Measurements from ENCODE around the gene RAMACL. TPM values are rescaled to one million over a fixed set of nuclear protein-coding genes. Genes with fewer than 3 reads are reported as not detected.

The RAMACL gene
- total RNA-seq, 4 donors from 2014 or later, result 1.5 to 8.1 (median 1.8) TPM; not detected in 1

DNA sequence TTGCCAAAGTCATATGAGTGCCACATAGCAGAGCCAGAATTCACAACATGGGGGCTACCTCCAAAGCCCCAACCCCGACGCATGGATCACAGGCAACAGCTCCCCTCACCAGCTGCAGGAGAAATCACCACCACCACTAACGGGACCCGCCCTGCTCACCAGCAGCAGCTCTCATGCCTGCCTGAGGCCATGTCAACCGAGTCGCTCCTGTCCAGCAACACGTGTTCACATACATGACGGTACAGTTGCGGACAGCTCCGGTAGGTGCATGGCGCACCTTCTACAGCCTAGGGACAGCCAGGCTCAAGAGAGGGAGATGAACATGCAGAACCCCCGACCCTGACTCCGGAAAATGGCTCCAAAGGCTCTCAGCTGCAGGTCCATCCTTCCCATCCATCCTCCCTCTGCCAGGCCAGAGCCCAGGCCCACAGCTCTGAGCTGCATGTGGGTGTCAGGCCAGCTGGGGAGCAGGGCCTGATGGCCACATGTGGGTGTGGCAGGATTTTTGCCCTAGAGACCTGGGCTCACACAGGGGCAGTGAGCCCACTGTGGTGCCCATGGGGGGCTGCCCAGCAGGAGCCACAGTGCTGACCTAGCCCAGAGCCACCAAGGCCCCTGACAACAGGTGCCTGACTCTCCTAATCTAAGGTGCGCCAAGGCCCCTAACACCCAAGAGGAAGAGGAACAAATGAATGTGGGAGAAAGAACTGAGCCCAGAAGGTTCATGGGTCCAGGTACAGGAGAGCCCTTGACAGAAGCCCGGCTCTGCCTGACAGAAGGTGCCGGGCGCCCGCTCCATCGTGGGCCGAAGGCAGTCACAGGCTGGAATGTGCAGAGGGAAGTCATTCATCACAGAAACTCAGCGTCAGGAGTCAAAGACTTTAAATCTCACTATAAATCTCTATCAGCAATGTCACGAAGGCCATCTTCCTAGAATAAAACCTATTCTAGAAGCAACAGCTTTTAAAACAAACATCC lies 30.1 kb upstream of the RAMACL start:
- Histone ChIP-seq H3K4me3 (no peak overlapping the region), H3K27me3 (no peaks in the 10 kb centered on the region), H3K36me3 (no peaks in the 10 kb centered on the region), H3K4me1 (peaks cover 6 to 13% of the 10 kb centered on the region in 2 donors), H3K27ac (no peak overlapping the region), H3K9me3 (no peaks in the 10 kb centered on the region)
- TF ChIP-seq POLR2A (IDR thresholded peaks at IDR 0.05), result no peak
- TF ChIP-seq, protein P1, sequence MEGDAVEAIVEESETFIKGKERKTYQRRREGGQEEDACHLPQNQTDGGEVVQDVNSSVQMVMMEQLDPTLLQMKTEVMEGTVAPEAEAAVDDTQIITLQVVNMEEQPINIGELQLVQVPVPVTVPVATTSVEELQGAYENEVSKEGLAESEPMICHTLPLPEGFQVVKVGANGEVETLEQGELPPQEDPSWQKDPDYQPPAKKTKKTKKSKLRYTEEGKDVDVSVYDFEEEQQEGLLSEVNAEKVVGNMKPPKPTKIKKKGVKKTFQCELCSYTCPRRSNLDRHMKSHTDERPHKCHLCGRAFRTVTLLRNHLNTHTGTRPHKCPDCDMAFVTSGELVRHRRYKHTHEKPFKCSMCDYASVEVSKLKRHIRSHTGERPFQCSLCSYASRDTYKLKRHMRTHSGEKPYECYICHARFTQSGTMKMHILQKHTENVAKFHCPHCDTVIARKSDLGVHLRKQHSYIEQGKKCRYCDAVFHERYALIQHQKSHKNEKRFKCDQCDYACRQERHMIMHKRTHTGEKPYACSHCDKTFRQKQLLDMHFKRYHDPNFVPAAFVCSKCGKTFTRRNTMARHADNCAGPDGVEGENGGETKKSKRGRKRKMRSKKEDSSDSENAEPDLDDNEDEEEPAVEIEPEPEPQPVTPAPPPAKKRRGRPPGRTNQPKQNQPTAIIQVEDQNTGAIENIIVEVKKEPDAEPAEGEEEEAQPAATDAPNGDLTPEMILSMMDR (IDR thresholded peaks at IDR 0.05), result no peak
- no peak for DNase-seq
- intact Hi-C loops (cut with DNase I; ENCODE audit: low total_unique reads), result no loop called here

DNA sequence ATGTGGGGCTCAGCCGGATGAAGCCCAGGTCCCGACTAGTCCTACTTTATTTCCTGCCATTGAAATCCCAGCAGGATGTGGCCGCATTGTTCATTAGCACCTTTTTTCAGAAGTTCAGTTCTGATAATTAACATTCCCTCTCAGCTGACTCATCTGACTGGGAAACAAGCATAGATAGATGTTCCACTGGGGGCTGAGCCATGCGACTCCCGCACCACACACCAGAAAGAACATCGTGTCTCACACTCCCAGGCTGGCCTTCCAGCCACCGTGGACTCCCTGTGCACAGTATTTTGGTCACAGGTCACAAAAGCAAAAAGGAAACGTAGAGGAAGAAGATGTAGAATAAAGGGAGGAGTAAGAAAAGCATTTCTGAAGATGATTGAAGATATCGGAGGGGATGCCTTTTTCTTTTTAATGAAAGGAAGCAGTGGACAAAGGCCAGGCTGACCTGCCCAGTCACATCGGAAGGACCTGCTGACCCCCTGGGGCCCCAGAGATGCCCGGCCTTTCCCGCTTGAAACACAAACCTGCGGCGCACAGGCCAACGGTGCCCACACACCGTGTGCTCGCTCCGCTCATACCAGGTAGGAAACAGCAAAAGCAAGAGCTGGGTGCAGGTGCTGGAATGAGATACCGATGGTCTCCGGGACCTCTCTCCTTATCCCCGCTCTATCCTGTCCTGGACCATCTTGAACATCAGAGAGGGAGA lies 28.7 kb upstream of the RAMACL start:
- peak in 1 of 2 donors; percentile 62 for DNase-seq
- Histone ChIP-seq H3K27ac (peak overlapping the region; percentile 50 to 53), H3K4me3 (no peak overlapping the region), H3K36me3 (no peaks in the 10 kb centered on the region), H3K9me3 (no peaks in the 10 kb centered on the region), H3K4me1 (peaks cover 0 to 5% of the 10 kb centered on the region in 2 donors), H3K27me3 (no peaks in the 10 kb centered on the region)
- TF ChIP-seq, protein P1 (IDR thresholded peaks at IDR 0.05), result no peak
- TF ChIP-seq POLR2A (IDR thresholded peaks at IDR 0.05), result no peak
- intact Hi-C loops (cut with DNase I; ENCODE audit: low total_unique reads), result no loop called here

DNA sequence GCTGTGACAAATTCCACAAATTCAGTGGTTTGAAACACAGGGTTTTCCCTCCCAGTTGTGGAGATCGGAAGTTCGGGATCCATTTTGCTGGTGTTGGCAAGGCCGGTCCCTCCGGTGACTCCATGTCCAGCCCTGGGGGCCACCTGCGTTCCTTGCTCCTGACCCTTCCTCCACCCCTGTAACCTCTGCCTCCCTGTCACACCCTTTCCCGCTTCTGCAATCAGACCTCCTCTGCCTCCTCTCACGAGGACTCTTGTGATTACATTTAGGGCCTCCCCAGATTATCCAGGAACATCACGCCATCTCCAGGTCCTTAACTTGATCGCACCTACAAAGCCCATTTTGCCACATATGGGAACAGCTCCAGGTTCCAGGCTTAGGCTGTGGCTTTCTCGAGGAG lies 28.1 kb upstream of the RAMACL start:
- no peaks in the 10 kb centered on the region for H3K36me3 ChIP-seq
- TF ChIP-seq POLR2A (IDR thresholded peaks at IDR 0.05), result no peak
- TF ChIP-seq, protein P1 (IDR thresholded peaks at IDR 0.05), result no peak
- intact Hi-C loops (cut with DNase I; ENCODE audit: low total_unique reads), result no loop called here
- no peaks in the 10 kb centered on the region for H3K27me3 ChIP-seq
- DNase-seq, result no peak
- no peak overlapping the region for H3K4me3 ChIP-seq
- no peaks in the 10 kb centered on the region for H3K9me3 ChIP-seq
- H3K27ac ChIP-seq, result peak overlapping the region; percentile 50 to 53
- H3K4me1 ChIP-seq, result peaks cover 0 to 5% of the 10 kb centered on the region in 2 donors

DNA sequence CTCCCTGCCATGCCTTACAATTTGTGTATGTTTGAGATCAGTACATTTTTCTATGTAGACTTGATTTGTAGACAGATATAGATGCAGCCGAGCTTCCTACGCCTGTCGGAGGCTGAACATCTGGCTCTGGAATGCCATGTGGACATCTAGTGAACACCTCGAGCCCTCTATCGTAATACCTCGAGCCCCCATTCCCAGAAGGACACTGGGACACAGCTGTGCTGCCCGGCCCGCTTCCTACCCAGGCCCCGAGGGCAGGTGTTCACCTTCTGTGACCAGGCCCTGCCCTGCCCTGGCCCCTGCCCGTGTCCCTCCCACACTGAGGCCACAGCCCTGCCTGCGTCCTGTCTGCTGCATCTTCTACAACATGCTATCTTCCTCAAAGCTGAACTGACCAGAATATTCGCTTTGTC lies 27.7 kb upstream of the RAMACL start:
- intact Hi-C loops (cut with DNase I; ENCODE audit: low total_unique reads), result no loop called here
- Histone ChIP-seq H3K4me3 (no peak overlapping the region), H3K4me1 (peaks cover 0 to 5% of the 10 kb centered on the region in 2 donors), H3K9me3 (no peaks in the 10 kb centered on the region), H3K27me3 (no peaks in the 10 kb centered on the region), H3K36me3 (no peaks in the 10 kb centered on the region), H3K27ac (peak overlapping the region; percentile 50 to 53)
- no peak for TF ChIP-seq POLR2A (IDR thresholded peaks at IDR 0.05)
- TF ChIP-seq, protein P1 (IDR thresholded peaks at IDR 0.05), result no peak
- DNase-seq, result no peak

DNA sequence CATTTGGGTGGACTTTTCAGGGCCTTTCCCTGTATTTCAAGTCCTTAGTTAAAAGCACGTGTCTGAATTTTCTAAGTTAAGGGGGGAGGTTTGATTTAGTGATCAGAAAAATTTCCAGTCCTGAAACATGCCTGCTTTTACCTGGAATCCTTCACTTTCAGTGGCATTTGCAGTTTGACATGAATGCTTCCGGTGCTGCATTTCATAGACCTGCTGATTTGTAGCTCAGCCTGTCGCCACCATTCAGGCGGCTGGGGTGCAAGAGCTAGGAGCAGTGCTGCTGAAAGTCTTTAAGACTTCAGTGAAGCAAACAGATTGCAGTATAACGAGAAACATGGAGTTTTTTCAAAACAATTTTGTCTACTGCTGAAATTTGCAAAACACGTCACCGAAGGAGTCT lies 26.5 kb upstream of the RAMACL start:
- H3K36me3 ChIP-seq, result no peaks in the 10 kb centered on the region
- peak overlapping the region; percentile 13 to 29 for H3K27ac ChIP-seq
- H3K4me1 ChIP-seq, result peaks cover 0 to 5% of the 10 kb centered on the region in 2 donors
- H3K4me3 ChIP-seq, result no peak overlapping the region
- no peaks in the 10 kb centered on the region for H3K27me3 ChIP-seq
- TF ChIP-seq, protein P1 (IDR thresholded peaks at IDR 0.05), result no peak
- TF ChIP-seq POLR2A (IDR thresholded peaks at IDR 0.05), result no peak
- intact Hi-C loops (cut with DNase I; ENCODE audit: low total_unique reads), result no loop called here
- H3K9me3 ChIP-seq, result no peaks in the 10 kb centered on the region
- no peak for DNase-seq

Measured in uterus (tissue), 4 donors.